ENCODE results near the gene MKS1.

- TF ChIP-seq POLR2A (IDR thresholded peaks at IDR 0.05; ENCODE audit: low read depth, low read length) (no peak), POLR2AphosphoS5 (IDR thresholded peaks at IDR 0.05; ENCODE audit: low read depth, low read length) (no peak)
Observed at GRCh38 chr17:58264407-58265103, 45.5 kb upstream of the MKS1 start.

All from GM12891 (cell line).